Testis (tissue), 3 donors: ENCODE results near the gene ACBD6. TPM values are rescaled to one million over a fixed set of nuclear protein-coding genes. Genes with fewer than 3 reads are reported as not detected.

Experiments used
- DNase-seq: peaks from one replicate; pipeline ENCODE4 v3.0.0-alpha.2; 2019
- H3K27ac ChIP-seq, 2 donors: fragments of 200-600 bp; sonication (generic); one replicate each; pipeline ENCODE4 v1.5.1; 2019
- H3K27me3 ChIP-seq: fragments of 200-600 bp; sonication (generic); one replicate; pipeline ENCODE4 v1.5.1; 2019
- H3K36me3 ChIP-seq: fragments of 200-600 bp; sonication (generic); one replicate; pipeline ENCODE4 v1.5.1; 2017; ENCODE audit warnings: low read depth; ENCODE audit errors: missing control alignments
- H3K4me1 ChIP-seq: fragments of 200-600 bp; sonication (generic); one replicate; pipeline ENCODE4 v1.5.1; 2019
- H3K4me3 ChIP-seq, 2 donors: fragments of 200-600 bp; sonication (generic); one replicate each; pipeline ENCODE4 v1.5.1; 2017 to 2019
- H3K9me3 ChIP-seq: fragments of 200-600 bp; sonication (generic); one replicate; pipeline ENCODE4 v1.5.1; 2017
- CTCF ChIP-seq, 3 experiments: fragments of 450-650 bp in 2 of 3; fragments of 200-600 bp in 1 of 3; sonication (generic) in 1 of 3; IDR thresholded peaks; one replicate each; pipeline ENCODE4 v1.5.1; 2016 to 2019; ENCODE audit warnings: antibody characterized with exemption in 3 of 3, mild to moderate bottlenecking in 2 of 3, moderate library complexity in 1 of 3
- POLR2A ChIP-seq: fragments of 450-650 bp; IDR thresholded peaks from one replicate; pipeline ENCODE4 v1.6.1; 2017; ENCODE audit warnings: antibody characterized with exemption, mild to moderate bottlenecking, moderate library complexity
- WGBS, 2 donors: methylation state at CpG; one replicate each; pipeline ENCODE4 v1.1.5; 2018; 5-methylcytosine and 5-hydroxymethylcytosine counted together
- intact Hi-C: fragments of 100-400 bp; cut with DNase I; formaldehyde crosslinking; loops from one replicate; pipeline ENCODE4 v1.15.1; 2023; ENCODE audit warnings: low total_unique reads
- polyA plus RNA-seq: library from polyadenylated mRNA; stranded (reverse); fragments of 350-450 nt; fragmentation: Illumina TruSeq; extraction: RNeasy Lipid Tissue Mini Kit (QIAGEN cat#74804); gene quantifications from one replicate; pipeline ENCODE4 v1.2.3, GENCODE V29; 2014; ENCODE audit warnings: low read depth, low replicate concordance; ENCODE audit not compliant: insufficient read depth
- total RNA-seq, 2 donors: library from RNA; depleted of rRNA; stranded (reverse); fragments of >200 nt; gene quantifications; one replicate each; pipeline ENCODE4 v1.2.3, GENCODE V29; 2016

ACBD6 gene
- total and polyA plus RNA-seq, 3 donors from 2014 or later, result 61.9 to 102 (median 97.2) TPM

- no peaks in the 10 kb centered on the region for H3K27me3 ChIP-seq
- H3K9me3 ChIP-seq, result no peaks in the 10 kb centered on the region
- no peak for DNase-seq
- no peaks in the 10 kb centered on the region for H3K36me3 ChIP-seq
- H3K4me3 ChIP-seq, result no peak overlapping the region
- H3K4me1 ChIP-seq, result no peaks in the 10 kb centered on the region
- H3K27ac ChIP-seq, result no peak overlapping the region
- TF ChIP-seq POLR2A (no peak), CTCF (IDR thresholded peaks at IDR 0.05) (no peak)
- intact Hi-C loops, result loop anchor here (5.0 kb wide), 1 partner anchor 243 kb away; no protein-coding TSS in a partner anchor
These were observed 12.4 kb downstream of the ACBD6 start for GRCh38 chr1:180489976-180490375.

- no peaks in the 10 kb centered on the region for H3K27me3 ChIP-seq
- H3K9me3 ChIP-seq, result no peaks in the 10 kb centered on the region
- no peaks in the 10 kb centered on the region for H3K4me1 ChIP-seq
- 83 to 98% methylated on average over 2 of the region's 2 CpGs for WGBS, 2 donors
- intact Hi-C loops, result loop anchor here (5.0 kb wide), 1 partner anchor 242 kb away; no protein-coding TSS in a partner anchor
- TF ChIP-seq CTCF (IDR thresholded peaks at IDR 0.05) (no peak), POLR2A (no peak)
- H3K4me3 ChIP-seq, result no peak overlapping the region
- DNase-seq, result no peak
- H3K27ac ChIP-seq, result no peak overlapping the region
- no peaks in the 10 kb centered on the region for H3K36me3 ChIP-seq
These were observed 13.1 kb downstream of the ACBD6 start for GRCh38 chr1:180489313-180489712.

GRCh38 chr1:180488661-180489060 lies 13.7 kb downstream of the ACBD6 start:
- intact Hi-C loops, result loop anchor here (5.0 kb wide), 1 partner anchor 241 kb away; no protein-coding TSS in a partner anchor

GRCh38 chr1:180486092-180486491 lies 16.3 kb downstream of the ACBD6 start:
- Histone ChIP-seq H3K36me3 (no peaks in the 10 kb centered on the region), H3K4me1 (no peaks in the 10 kb centered on the region), H3K9me3 (no peaks in the 10 kb centered on the region), H3K4me3 (no peak overlapping the region), H3K27ac (no peak overlapping the region), H3K27me3 (no peaks in the 10 kb centered on the region)
- intact Hi-C loops, result loop anchor here (5.0 kb wide), 1 partner anchor 239 kb away; no protein-coding TSS in a partner anchor
- WGBS, 2 donors, result 88 to 90% methylated on average over 1 of the region's 1 CpG
- no peak for DNase-seq
- TF ChIP-seq CTCF (IDR thresholded peaks at IDR 0.05), result peak in 2 of 3 experiments; percentile 10 to 22
- no peak for TF ChIP-seq POLR2A

More at GRCh38 chr1:180488661-180489060, 13.7 kb downstream of the ACBD6 start:
- H3K36me3 ChIP-seq, result no peaks in the 10 kb centered on the region
- H3K4me1 ChIP-seq, result no peaks in the 10 kb centered on the region
- no peaks in the 10 kb centered on the region for H3K27me3 ChIP-seq
- H3K4me3 ChIP-seq, result no peak overlapping the region
- H3K9me3 ChIP-seq, result no peaks in the 10 kb centered on the region
- WGBS, 2 donors, result 81 to 85% methylated on average over 2 of the region's 2 CpGs
- TF ChIP-seq CTCF (IDR thresholded peaks at IDR 0.05) (no peak), POLR2A (no peak)
- H3K27ac ChIP-seq, result no peak overlapping the region
- no peak for DNase-seq

GRCh38 chr1:180484490-180484889 lies 17.9 kb downstream of the ACBD6 start:
- no peaks in the 10 kb centered on the region for H3K9me3 ChIP-seq
- TF ChIP-seq POLR2A, result no peak
- TF ChIP-seq CTCF (IDR thresholded peaks at IDR 0.05), result no peak
- DNase-seq, result no peak
- 94 to 95% methylated on average over 8 of the region's 8 CpGs for WGBS, 2 donors
- H3K36me3 ChIP-seq, result no peaks in the 10 kb centered on the region
- no peaks in the 10 kb centered on the region for H3K4me1 ChIP-seq
- H3K4me3 ChIP-seq, result no peak overlapping the region
- H3K27ac ChIP-seq, result no peak overlapping the region
- H3K27me3 ChIP-seq, result no peaks in the 10 kb centered on the region
- intact Hi-C loops, result no loop called here
